ENCODE results near the gene COL6A3.

COL6A3 gene, protein sequence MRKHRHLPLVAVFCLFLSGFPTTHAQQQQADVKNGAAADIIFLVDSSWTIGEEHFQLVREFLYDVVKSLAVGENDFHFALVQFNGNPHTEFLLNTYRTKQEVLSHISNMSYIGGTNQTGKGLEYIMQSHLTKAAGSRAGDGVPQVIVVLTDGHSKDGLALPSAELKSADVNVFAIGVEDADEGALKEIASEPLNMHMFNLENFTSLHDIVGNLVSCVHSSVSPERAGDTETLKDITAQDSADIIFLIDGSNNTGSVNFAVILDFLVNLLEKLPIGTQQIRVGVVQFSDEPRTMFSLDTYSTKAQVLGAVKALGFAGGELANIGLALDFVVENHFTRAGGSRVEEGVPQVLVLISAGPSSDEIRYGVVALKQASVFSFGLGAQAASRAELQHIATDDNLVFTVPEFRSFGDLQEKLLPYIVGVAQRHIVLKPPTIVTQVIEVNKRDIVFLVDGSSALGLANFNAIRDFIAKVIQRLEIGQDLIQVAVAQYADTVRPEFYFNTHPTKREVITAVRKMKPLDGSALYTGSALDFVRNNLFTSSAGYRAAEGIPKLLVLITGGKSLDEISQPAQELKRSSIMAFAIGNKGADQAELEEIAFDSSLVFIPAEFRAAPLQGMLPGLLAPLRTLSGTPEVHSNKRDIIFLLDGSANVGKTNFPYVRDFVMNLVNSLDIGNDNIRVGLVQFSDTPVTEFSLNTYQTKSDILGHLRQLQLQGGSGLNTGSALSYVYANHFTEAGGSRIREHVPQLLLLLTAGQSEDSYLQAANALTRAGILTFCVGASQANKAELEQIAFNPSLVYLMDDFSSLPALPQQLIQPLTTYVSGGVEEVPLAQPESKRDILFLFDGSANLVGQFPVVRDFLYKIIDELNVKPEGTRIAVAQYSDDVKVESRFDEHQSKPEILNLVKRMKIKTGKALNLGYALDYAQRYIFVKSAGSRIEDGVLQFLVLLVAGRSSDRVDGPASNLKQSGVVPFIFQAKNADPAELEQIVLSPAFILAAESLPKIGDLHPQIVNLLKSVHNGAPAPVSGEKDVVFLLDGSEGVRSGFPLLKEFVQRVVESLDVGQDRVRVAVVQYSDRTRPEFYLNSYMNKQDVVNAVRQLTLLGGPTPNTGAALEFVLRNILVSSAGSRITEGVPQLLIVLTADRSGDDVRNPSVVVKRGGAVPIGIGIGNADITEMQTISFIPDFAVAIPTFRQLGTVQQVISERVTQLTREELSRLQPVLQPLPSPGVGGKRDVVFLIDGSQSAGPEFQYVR (N-terminal part only)

DNA sequence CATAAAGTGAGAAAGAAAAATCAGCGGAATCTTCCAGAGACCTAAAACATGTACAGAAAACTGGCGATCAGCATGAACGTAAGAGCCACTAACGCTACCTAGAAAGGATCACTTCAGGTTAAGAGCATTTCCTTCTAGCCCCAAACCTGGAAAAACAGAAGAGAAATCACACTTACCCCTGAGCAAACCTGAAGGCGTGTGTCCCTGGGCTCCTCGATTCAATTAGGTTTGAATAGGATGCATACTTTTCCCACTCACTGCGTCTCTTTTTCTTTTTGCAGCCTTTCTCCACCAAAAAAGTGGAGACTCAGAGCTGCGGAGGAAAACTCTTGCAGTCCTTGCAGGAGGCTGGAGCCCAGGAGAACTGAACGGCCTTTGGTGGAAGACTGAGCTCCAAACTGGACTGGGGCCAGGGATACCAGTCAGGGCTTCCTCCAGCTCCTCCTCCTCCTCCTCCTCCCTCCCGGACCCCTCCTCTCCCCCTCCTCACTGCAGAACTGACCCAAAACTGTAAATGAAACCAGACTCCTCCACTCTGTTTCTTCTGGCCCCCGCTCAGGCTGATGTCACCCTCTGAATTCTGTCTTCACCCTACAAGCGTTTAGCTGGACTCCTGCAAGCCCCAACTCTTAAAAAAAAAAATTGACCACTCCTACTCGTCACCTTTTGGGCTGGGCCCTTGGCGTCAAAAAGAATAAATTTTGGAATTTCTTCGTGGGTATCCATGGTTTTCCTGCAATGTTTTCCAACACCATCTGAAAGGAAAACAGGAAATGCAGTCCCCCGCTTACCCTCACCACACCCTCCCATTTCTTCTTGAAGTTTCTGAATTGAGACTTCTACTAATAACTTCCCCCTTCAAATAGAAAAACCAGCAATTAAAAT, at the start of gene COL6A3:
Gene COL6A3 (minus strand): TSS at position 388 of the 885 bp plus-strand sequence. CDS start 17,347 bp downstream, outside the sequence.
- DNase-seq (ENCODE audit: low read depth), result no peak

DNA sequence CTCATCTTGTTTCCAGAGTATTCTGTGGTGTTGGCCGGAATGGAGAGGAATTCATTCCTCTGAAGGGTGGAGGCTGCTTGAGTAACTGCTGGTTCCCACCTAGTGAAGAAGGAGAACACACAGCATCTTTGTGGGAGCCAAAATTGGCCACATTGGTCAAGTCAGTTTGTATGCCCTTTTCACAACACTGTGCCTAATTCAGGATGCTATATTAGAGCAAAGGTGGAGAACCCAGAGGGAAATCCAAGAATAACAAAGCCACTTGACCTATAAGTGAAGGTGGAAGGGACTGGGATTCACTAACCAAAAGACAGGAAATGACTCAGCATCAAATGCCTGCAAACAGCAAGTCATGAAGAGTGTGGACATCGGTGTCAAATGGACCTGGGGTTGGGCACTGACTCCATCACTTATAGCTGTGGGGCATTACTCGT, 45.8 kb upstream of the COL6A3 start:
- no peak for DNase-seq (ENCODE audit: low read depth)

DNA sequence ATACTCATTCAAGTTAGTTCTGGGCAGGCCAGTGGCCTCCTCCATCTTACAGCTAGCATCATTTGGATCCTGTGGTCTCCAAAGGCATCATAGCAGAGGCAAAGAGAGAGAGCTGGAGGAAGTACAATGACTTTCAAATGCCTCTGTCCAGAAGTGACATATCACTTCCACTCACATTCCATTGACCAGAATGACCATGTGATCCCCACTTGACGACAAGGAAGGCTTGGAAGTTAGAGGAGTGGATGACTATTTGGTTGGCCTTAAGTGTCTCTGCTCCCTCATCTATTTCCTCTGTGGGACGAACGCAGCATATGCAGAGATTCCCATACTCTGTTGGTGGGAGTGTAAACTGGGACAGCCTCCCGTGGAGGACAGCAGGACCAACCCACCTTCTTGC, 45.3 kb upstream of the COL6A3 start:
- no peak for DNase-seq (ENCODE audit: low read depth)

DNA sequence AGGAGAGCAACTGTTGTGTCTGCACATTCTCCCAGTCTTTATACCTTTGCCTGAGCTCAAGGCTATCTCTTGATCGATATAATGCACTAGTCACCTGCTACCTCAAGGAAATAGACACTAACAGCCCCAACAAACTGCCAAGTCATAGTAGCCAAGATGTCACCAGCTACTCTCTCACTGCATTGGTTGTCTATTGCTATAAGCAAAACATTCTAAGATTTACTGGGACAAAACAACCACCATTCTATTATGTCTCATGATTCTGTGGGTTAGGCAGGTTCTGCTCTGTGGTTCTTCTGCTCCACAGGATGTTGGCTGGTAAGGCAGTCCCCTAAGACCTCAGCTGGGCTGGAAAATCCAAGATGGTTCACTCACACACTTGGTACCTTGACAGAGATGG, 44.6 kb upstream of the COL6A3 start:
- no peak for DNase-seq (ENCODE audit: low read depth)

DNA sequence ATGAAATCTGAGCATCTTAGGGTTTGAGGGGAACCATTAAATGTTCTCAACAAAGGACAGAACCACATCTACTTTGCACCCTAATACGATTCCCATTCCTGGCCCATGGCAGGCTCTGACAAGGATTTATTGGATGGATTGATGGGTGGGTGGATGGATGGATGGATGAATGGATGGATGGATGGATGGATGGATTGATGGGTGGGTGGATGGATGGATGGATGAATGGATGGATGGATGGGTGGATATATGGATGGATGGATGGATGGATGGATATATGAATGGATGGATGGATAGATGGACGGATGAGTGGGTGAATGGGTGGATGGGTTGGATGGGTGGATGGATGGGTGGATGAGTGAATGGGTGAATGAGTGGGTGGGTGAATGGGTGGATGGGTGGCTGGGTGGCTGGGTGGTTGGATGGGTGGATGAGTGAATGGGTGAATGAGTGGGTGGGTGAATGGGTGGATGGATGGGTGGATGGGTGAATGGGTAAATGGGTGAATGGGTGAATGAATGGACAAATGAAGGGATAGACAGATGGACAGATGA, 43.5 kb upstream of the COL6A3 start:
- DNase-seq (ENCODE audit: low read depth), result no peak

DNA sequence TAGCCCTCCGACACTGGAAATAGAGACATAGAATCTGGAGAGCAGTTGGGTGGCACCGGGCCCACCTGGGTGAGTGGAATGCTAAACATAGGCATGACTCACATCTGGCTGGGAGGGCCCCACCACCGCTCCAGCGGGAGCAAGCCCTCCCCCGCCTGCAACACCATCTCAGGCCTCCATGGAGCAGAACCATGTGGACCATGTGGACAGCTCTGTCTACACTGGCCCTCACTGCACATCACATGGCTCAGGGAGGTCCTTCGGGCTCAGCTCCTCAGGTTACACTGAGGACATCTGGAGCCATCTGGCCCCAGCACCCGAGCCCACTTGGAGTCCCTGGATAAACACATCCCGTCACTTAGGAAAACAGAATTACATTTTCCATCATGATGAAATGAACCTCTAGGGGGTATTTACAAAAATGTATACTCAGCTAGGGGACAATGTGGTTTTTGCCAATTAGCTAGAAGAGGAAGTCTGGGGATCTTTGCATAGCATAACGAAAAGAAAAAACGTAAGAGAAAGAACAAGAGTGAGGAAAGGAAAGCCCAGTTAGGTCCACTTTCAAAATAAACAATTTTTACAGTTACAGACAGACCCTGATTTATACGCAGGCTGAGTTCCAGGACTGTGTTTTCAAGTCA, 42.4 kb upstream of the COL6A3 start:
- DNase-seq (ENCODE audit: low read depth), result no peak

DNA sequence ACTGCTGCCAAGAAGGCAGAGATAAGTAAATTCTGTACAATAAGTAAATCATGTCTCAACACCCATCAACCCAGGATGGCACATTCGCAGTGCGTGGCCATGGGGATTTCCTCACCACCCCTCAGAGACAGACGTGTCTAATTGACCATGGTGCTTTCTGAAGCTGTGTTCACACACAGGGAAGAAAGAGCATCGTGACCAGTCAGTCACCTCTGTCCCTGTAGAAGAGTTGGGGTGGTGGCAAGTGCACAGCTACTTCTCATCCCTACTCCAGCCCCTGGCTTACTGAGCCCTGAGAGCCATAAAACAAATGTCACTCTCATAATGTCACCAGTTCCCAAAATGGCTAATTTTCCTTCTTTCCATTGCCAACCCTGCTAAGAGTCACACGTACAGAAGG, 41.8 kb upstream of the COL6A3 start:
- DNase-seq (ENCODE audit: low read depth), result no peak

DNA sequence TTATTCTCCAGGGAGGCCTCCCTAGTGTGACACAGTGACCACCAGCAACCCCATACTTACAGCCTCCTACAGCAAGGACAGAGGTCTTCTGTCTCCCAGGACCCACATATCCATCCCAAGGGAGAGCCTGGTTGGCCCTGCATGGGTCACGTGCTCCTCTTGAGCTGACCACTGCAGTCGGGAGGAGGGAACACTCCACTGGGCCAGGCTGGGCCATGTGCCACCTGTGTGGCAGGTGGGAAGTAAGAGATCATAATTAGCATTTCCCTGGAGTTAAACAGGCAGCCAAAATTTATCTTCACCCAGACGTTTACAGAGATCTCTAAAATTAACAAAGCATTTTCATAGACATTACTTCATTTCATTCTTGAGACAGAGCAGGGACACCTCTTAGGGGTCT, 39.7 kb upstream of the COL6A3 start:
- no peak for DNase-seq (ENCODE audit: low read depth)

DNA sequence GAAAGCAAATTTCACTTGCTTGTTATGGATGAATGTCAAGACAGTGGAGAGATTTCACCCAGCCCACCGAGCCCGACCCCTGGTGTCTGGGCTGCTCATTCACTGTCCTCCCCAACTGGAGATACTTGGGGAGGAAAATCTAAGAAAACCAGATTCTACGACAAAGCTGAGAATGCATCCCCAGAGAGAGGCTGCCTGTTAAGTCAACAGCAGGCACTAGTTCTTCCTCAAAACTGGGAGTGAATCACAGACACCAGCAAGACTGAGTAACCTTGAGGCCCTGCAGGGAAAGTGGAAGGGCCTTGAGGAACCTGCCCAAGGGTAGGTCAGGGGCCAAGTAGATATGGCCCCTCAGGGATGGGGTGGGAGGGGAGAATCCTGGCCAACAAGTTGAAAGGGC, 38.9 kb upstream of the COL6A3 start:
- no peak for DNase-seq (ENCODE audit: low read depth)

DNA sequence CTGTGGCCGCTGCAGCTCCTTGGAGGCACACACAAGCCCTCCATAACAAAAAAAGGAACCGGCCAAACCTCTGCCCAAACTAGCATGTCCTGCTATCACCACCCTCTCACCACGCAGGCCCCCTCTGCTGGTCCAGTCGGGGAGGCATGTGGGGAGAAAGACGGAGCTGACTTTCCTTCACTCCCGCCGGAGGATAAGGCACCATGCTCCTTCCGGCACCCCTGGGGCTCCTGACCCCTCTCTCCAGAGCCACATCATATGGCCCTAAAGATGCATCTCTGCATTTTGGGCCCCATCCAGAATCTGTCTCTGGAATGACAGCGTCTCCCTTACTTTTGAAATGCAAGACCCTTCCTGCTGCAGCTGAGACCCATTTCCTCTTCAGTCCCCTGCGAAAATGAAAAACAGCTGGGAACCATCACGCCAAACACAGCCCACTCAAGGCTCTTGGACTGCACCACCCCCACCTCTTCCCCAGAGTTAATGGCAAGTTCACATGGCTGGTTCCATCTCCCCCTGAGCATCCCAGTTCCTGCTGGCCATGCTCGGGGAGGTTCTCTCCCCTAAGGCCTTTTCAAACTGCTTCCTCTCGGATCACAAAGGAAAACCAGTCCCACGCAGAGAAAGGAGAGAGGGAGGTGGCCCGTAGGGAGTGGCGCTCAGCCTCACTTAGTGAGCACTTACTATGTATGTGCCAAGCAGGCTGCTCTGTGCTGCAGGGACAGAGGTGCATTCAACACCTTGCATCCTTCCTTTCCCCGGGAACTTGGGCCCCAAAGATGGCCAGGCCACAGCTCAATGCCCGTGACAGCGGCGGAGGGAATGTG, 37.9 kb upstream of the COL6A3 start:
- no peak for DNase-seq (ENCODE audit: low read depth)

DNA sequence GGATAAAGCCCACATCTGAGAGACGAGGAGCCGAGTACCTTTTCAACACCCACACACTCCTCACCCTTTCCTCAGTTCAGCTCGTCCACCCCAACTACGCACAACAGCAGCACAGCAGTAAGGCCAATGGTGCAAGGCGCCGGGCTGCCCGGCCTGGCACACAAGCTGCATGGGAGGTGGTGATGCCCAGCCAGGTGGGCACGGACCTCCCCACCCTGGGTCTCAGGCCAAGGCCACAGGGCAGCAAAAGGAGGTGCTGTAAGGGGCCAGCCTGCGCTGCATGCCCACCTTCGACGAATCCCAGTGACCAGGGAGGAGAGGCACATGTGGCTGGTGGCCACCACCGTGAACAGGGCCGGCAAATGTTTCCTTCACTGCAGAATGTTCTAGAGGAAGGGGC, 36.6 kb upstream of the COL6A3 start:
- no peak for DNase-seq (ENCODE audit: low read depth)

DNA sequence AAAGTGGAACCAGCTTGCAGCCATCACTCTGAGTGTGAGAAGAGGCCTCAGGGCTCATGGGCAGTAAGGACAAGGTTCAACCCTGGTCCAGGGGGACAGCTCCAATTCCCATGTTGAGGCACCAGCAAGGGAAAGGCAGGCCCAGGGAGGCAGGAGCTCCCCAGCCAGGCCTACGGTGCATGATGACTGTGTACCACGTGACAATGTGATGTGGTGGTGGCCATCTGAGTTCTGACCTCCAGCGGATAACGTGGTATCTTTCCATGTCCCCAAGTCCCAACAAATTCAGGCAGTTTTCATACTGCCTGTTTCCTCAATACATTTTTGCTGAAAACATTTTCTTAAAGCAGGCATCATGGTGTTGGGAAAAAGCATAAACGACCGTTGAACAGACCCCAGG, 36.1 kb upstream of the COL6A3 start:
- DNase-seq (ENCODE audit: low read depth), result no peak

DNA sequence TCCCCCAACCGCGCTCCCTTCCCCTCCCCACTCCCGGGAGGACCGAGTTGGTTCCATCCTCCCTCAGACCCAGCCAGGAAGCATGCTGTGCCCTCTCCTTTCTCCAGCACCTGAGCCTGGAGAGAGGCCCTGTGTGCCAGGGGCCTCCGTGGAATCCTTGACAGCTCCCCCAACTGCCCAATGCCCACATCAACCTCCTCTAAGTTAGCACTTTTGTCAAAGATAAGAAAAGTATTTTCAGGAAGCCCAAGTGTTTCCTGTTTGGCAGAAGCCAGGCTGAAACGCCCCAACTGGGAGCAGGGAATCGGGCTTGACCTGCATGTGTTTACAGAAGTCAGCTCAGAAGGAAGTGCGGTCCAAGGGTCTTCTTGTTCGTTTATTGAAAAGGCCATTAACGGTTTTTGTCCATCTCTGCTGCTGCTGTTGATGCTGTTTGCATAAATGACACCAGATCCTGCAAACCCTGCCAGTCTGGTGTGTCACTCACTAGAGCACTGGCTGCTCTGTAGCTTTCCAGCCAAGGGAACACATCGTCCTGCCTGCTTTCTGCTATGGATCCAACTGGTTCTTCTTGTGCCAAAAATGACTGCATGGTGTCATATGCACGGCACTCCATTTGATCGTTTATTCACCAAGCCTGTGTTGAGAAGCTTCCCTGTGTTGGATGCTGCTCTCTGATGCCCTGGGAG, 35.4 kb upstream of the COL6A3 start:
- no peak for DNase-seq (ENCODE audit: low read depth)

DNA sequence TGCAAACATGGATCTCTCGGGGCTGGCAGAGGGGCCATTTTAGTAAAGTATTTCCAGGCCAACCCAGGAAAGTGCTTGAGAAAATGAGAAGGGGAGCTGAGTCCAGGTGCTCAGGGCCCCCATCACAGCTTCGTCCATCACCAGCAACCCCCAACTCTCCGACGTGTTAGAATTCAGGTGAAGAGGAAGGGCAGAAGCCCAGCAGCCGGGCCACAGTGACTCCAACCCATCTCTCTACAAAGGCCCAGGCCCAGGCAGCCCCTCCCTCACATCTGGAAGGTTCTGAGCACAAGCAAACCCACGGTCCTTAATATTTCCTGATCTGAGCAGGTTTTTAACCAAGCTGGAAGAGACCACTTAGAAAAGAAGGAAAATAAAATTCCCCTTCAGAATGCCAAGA, 34.7 kb upstream of the COL6A3 start:
- DNase-seq (ENCODE audit: low read depth), result no peak

DNA sequence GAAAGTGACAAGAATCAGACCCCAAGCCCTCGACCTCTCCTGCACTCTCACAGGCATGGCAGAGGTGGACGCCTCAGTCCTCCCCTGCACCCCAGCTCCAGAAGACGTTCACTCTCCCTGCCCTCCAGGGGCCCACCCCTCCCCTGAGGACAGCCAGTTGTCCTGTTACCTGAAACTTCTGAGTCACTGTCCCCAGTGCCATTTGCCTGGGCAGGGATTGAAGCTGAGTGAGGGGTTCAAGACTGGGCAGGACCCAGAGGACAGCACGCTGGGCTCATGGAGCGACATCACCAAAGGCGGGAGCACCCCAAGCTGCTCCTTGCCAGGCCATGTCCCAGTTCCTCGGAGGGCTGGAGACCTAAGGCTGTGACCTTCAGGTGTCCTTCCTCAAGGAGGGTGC, 34.2 kb upstream of the COL6A3 start:
- no peak for DNase-seq (ENCODE audit: low read depth)

DNA sequence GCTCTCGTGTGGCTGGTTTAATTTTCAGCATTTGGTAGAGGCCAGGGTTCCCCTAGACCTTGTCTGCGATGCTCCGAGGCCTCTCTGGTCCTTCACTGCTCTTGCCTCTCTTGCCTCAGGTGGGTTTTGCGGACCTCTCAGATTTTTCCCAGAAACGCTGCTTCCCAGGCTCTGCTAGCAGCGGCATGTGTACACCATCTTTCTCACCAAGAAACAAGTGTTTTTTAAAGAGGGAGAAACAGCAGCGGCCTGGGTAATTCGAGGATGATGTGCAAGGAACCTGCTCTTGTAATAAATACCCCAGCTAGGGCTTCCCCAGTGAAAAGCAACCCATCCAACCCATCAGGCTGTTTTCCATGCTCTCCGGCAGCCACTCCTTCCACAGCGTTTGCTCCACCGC, 33.5 kb upstream of the COL6A3 start:
- no peak for DNase-seq (ENCODE audit: low read depth)

DNA sequence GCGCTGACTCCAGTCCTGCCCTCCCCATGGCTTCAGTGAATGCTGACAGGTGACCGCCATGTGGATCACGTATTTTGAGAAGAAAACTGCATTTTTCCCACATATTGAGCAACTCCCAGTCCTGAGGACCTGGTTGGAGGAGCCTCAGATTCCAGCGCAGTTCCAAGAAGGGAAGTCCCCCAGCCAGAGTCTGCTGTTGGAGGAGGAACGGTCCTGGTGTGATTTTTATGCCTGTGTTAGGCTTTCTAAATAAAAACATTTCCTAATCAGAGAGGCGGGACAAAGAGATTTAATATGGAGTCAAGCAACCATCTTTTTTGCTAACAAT, 32.3 kb upstream of the COL6A3 start:
- DNase-seq (ENCODE audit: low read depth), result no peak

DNA sequence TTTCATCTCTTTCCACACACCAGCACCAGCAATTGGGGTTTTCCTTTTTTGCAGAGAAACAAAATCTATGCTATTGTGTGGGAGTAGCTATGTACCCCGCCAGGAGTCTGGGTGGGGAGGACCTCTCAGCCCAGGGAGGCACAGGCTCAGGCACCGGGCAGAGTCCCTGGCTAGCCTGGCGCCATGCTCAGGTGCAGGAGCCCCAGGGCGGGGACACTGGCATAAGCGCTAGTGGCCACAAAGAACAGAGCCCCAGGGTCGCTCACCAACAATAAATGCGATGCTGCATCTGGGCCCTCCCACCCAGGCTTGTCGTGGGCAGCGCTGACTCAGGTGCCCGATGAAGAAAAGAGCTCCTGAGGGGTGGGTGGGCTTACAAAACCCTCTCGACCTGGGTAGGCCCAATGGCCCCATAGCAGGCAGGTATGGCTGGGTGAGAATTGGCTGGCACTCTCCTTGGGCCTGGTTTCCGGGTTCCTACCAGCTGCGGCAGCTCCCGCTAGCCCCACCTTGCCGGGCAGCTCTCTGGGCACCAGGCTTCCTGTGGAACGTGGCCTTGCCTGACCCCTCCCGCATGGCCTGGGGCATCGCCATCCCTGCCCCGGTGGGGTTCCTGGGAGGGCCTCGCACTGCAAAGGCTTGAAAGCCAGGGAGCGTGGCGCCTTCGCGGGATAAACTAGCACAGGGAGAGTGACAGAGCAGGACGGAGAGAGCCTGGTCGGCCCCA, 31.8 kb upstream of the COL6A3 start:
- no peak for DNase-seq (ENCODE audit: low read depth)

DNA sequence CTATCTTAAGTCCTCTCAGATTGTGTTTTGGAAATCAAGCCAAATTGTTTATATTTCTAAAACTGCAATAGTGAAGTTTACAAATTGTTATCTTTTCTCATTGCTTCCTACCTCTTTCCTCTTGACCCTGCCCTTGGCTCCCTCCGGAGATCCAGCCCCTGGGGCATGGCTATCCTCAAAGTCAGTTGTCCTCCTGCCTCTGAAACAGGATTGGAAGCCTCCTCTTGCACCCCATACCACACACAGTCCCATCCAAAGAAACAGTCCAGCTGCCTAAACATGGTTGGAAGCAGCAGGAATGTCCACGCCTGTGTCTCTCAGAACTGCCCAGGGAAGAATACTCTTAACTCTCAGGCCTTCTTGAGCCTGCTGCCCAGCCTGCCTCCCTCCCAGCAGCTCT, 30.1 kb upstream of the COL6A3 start:
- DNase-seq (ENCODE audit: low read depth), result no peak

Data from stimulated activated CD4-positive, alpha-beta T cell treated with anti-CD3 and anti-CD28 coated beads, Interleukin-2, amount 100 ng/mL, for 4 hours (primary cell).